Neural crest cell (in vitro differentiated cells): ENCODE data around the gene OLFM1. TPM values are rescaled to one million over a fixed set of nuclear protein-coding genes. Genes with fewer than 3 reads are reported as not detected.

Source experiments
- DNase-seq: peaks from one replicate; pipeline ENCODE4 v3.0.0; 2021; ENCODE audit warnings: low read depth, mixed read lengths, low spot score
- H3K27ac Mint-ChIP-seq: one replicate; pipeline ENCODE4 v1.8.0; 2021; ENCODE audit warnings: mild to moderate bottlenecking, mixed read lengths; ENCODE audit not compliant: unreplicated experiment
- H3K27me3 Mint-ChIP-seq: 2 replicates; pipeline ENCODE4 v1.8.0; 2021; ENCODE audit warnings: low read depth, mild to moderate bottlenecking, mixed read lengths
- H3K36me3 Mint-ChIP-seq: 2 replicates; pipeline ENCODE4 v1.8.0; 2021; ENCODE audit warnings: low read depth, mild to moderate bottlenecking, mixed read lengths
- H3K4me1 Mint-ChIP-seq: 2 replicates; pipeline ENCODE4 v1.8.0; 2021; ENCODE audit warnings: mixed read lengths
- H3K4me3 Mint-ChIP-seq: one replicate; pipeline ENCODE4 v1.8.0; 2021; ENCODE audit warnings: mild to moderate bottlenecking, mixed read lengths
- H3K9me3 Mint-ChIP-seq: 2 replicates; pipeline ENCODE4 v1.8.0; 2021; ENCODE audit warnings: mixed read lengths
- total RNA-seq: library from RNA; stranded (reverse); gene quantifications from 2 replicates; pipeline ENCODE4 v1.2.1, GENCODE V29; 2021
- TF ChIP-seq, protein P1 (sequence below): fragments of 200-600 bp; sonication (generic); conservative IDR thresholded peaks from 2 replicates; pipeline ENCODE4 v1.5.0; 2021; ENCODE audit warnings: antibody characterized with exemption, mild to moderate bottlenecking

OLFM1 gene
- total RNA-seq, 1 donor from 2014 or later, result 27.2 TPM

DNA sequence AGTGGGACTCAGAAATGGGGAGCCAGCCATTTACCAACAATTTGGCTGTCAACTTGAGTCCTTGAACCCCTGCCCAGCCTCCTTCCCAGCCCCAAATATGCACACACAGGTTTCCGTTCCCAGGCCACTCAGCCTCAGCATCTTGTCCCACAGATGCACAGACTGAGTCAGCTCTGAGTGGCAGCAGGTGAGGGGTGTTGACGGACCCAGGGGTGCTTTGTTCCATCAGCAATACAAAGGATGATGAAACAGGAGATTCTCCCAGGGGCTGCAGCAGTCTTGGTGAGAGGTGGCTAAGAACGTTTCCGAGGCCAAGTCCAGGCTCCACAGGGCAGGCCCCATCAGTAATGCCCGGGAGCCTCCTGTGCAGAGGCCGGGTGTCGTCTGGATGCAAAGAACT, 4.9 kb upstream of the OLFM1 start:
- H3K9me3 Mint-ChIP-seq, result no peaks in the 10 kb centered on the region
- TF ChIP-seq, protein P1, sequence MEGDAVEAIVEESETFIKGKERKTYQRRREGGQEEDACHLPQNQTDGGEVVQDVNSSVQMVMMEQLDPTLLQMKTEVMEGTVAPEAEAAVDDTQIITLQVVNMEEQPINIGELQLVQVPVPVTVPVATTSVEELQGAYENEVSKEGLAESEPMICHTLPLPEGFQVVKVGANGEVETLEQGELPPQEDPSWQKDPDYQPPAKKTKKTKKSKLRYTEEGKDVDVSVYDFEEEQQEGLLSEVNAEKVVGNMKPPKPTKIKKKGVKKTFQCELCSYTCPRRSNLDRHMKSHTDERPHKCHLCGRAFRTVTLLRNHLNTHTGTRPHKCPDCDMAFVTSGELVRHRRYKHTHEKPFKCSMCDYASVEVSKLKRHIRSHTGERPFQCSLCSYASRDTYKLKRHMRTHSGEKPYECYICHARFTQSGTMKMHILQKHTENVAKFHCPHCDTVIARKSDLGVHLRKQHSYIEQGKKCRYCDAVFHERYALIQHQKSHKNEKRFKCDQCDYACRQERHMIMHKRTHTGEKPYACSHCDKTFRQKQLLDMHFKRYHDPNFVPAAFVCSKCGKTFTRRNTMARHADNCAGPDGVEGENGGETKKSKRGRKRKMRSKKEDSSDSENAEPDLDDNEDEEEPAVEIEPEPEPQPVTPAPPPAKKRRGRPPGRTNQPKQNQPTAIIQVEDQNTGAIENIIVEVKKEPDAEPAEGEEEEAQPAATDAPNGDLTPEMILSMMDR, result no peak

DNA sequence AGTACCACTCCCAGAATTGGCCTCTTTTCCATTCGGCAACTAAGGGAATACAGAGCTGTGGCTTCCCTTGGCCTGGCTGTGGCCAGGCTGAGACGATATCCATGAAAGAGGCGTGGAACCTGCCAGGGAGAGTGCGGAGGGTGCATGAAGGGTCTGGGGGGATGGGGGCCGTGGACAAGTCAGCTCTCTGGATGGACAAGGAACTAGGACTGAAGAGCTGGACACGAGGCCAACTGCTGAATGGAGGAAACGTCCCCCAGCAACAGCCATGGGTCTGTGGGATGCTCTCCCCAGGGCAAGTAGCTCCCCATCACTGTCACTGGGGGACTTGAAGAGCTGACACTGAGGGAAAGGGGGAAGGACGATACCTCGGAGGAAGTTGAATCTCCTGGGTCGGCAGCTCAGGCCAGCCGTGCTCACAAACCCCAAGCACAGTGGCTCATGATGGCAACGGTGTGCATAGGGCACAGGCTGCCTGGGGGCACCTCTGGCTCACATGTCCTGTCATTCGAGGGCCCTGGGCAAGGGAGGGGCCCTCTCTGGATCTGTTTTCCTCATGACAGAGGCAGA, 4.1 kb upstream of the OLFM1 start:
- Mint-ChIP-seq H3K4me3 (no peak overlapping the region), H3K27me3 (peaks cover 36% of the 10 kb centered on the region), H3K27ac (no peak overlapping the region), H3K36me3 (no peaks in the 10 kb centered on the region), H3K4me1 (peaks cover 12% of the 10 kb centered on the region), H3K9me3 (no peaks in the 10 kb centered on the region)
- DNase-seq, result no peak
- TF ChIP-seq, protein P1, result no peak

More for the DNA sequence above, 4.9 kb upstream of the OLFM1 start:
- H3K36me3 Mint-ChIP-seq, result no peaks in the 10 kb centered on the region
- no peak for DNase-seq
- H3K4me3 Mint-ChIP-seq, result no peak overlapping the region
- H3K4me1 Mint-ChIP-seq, result peaks cover 15% of the 10 kb centered on the region
- no peak overlapping the region for H3K27ac Mint-ChIP-seq
- H3K27me3 Mint-ChIP-seq, result peaks cover 39% of the 10 kb centered on the region

DNA sequence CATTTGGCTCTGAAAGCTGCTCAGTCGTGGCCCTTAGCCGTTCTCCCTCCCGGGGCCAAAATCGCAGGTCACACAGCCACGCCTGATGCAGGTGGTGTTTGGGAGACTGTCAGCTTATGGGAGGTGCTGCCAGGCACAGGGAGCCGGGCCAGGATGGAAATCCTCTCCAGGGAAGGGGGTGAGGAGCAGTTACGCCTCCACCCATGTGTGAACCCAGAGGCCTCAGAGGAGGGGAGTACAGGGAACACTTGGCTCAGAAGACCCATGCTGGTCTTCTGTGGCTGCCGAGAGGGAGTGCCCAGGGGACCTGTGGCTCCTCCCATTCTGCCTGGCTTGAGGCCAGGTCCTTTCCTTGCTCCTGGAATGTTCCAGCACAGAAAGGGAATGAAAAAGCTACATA, 3.6 kb upstream of the OLFM1 start:
- H3K4me3 Mint-ChIP-seq, result no peak overlapping the region
- no peaks in the 10 kb centered on the region for H3K9me3 Mint-ChIP-seq
- no peak for DNase-seq
- peaks cover 40% of the 10 kb centered on the region for H3K27me3 Mint-ChIP-seq
- TF ChIP-seq, protein P1, result no peak
- H3K36me3 Mint-ChIP-seq, result no peaks in the 10 kb centered on the region
- H3K4me1 Mint-ChIP-seq, result peaks cover 12% of the 10 kb centered on the region
- no peak overlapping the region for H3K27ac Mint-ChIP-seq

DNA sequence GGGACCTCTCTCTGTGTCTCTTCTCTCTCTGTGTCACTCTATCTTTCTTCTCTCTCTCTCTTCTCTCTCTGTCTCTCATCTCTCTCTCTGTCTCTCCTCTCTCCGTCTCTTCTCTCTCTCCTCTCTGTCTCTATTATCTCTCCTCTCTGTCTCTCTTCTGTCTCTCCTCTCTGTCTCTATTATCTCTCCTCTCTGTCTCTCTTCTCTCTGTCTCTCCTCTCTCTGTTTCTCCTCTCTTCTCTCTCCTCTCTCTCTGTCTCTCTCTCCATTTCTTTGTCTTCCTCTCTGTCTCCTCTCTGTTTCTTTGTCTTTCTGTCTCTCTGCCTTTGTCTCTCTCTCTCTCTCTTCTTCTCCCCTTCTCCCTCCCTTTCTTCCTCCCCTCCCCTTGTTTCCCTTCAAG, 3.2 kb upstream of the OLFM1 start:
- Mint-ChIP-seq H3K36me3 (no peaks in the 10 kb centered on the region), H3K27ac (no peak overlapping the region), H3K27me3 (peaks cover 44% of the 10 kb centered on the region), H3K9me3 (no peaks in the 10 kb centered on the region), H3K4me3 (no peak overlapping the region), H3K4me1 (peaks cover 17% of the 10 kb centered on the region)
- no peak for DNase-seq
- TF ChIP-seq, protein P1, result no peak

DNA sequence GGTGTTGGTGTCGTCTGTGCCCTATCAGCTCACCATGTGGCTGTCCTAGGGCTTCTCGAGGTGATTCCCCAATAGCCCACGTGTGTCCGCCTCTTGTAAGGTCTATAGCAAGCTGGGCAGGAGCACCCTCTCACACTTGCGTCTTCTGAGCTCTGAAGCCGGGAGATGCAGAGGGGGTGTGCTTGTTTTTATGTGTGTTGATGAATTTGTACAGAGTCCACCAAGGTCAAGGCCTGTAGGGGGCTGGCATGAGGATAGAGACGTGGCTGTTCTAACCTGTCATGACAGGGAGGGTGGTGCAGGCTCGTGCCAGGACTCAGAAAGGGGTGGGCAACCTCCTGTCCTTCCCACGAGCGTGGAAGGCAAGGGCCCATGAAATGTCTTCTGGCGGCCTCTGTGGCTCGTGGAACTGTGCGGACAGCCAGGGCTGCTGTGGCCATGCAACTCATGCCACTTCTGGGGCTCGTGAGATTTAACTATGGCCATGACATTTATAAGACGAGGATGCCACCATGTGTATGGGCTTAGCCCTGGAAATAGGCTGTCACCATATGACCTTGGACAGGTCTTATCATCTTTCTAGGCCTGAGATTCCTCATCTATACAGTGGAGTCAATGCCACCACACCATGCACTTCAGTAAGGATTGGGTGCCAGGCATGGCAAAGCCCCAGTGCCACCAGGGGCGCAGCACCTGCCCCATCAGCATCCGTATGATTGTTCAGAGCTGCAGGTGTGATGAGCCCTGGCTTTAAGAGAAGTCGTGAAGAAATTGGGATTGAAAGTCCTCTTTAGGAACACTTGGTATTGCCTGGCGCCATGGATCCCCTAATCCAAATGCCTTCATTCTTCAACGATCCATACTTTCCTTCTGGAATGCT, 2.3 kb upstream of the OLFM1 start:
- no peak for DNase-seq
- Mint-ChIP-seq H3K4me1 (peaks cover 17% of the 10 kb centered on the region), H3K27ac (no peak overlapping the region), H3K36me3 (no peaks in the 10 kb centered on the region), H3K9me3 (no peaks in the 10 kb centered on the region), H3K4me3 (peak overlapping the region; percentile 18), H3K27me3 (peaks cover 53% of the 10 kb centered on the region)
- TF ChIP-seq, protein P1, result no peak
